ENCODE measurements around the gene DNAH3. TPM values are rescaled to one million over a fixed set of nuclear protein-coding genes. Genes with fewer than 3 reads are reported as not detected.

Gene DNAH3
- total RNA-seq, 6 experiments from 2014 or later: not detected

GRCh38 chr16:20942256-20942655 lies 208.4 kb downstream of the DNAH3 start:
- Histone ChIP-seq H3K27me3 (no peaks in the 10 kb centered on the region), H3K4me3 (no peak overlapping the region), H3K9me3 (no peaks in the 10 kb centered on the region), H3K36me3 (no peaks in the 10 kb centered on the region), H3K27ac (no peak overlapping the region), H3K4me1 (no peaks in the 10 kb centered on the region)
- intact Hi-C loops (cut with DNase I): no loop called here
- TF ChIP-seq POLR2A (IDR thresholded peaks at IDR 0.05) (no peak), CTCF (IDR thresholded peaks at IDR 0.05) (no peak)
- DNase-seq (no peak), ATAC-seq (no peak)
- WGBS (ENCODE audit: insufficient coverage, low coverage, low lambda C conversion rate, missing lambda C conversion rate): 83% methylated on average over 4 of the region's 4 CpGs

- intact Hi-C loops (cut with DNase I): no loop called here
- Histone ChIP-seq H3K27ac (no peak overlapping the region), H3K36me3 (no peaks in the 10 kb centered on the region), H3K4me3 (no peak overlapping the region), H3K9me3 (no peaks in the 10 kb centered on the region), H3K27me3 (no peaks in the 10 kb centered on the region), H3K4me1 (no peaks in the 10 kb centered on the region)
- TF ChIP-seq POLR2A (IDR thresholded peaks at IDR 0.05) (no peak), CTCF (IDR thresholded peaks at IDR 0.05) (no peak)
- DNase-seq (no peak), ATAC-seq (no peak)
- 95% methylated on average over 5 of the region's 6 CpGs for WGBS (ENCODE audit: insufficient coverage, low coverage, low lambda C conversion rate, missing lambda C conversion rate)
Observed at GRCh38 chr16:20941636-20941926, 209.1 kb downstream of the DNAH3 start.

GRCh38 chr16:20940871-20941635 lies 209.6 kb downstream of the DNAH3 start:
- intact Hi-C loops (cut with DNase I): no loop called here
- no peak overlapping the region for H3K4me3 ChIP-seq
- no peaks in the 10 kb centered on the region for H3K27me3 ChIP-seq
- H3K27ac ChIP-seq: no peak overlapping the region
- H3K36me3 ChIP-seq: no peaks in the 10 kb centered on the region
- TF ChIP-seq POLR2A (IDR thresholded peaks at IDR 0.05) (no peak), CTCF (IDR thresholded peaks at IDR 0.05) (no peak)
- no peaks in the 10 kb centered on the region for H3K4me1 ChIP-seq
- ATAC-seq: no peak
- WGBS (ENCODE audit: insufficient coverage, low coverage, low lambda C conversion rate, missing lambda C conversion rate): 31% methylated on average over 6 of the region's 6 CpGs
- no peak for DNase-seq
- no peaks in the 10 kb centered on the region for H3K9me3 ChIP-seq

GRCh38 chr16:20939611-20940010 lies 211.0 kb downstream of the DNAH3 start:
- intact Hi-C loops (cut with DNase I): no loop called here

More at GRCh38 chr16:20939611-20940010, 211.0 kb downstream of the DNAH3 start:
- Histone ChIP-seq H3K27me3 (no peaks in the 10 kb centered on the region), H3K36me3 (no peaks in the 10 kb centered on the region), H3K9me3 (no peaks in the 10 kb centered on the region), H3K27ac (no peak overlapping the region), H3K4me3 (no peak overlapping the region), H3K4me1 (no peaks in the 10 kb centered on the region)
- TF ChIP-seq POLR2A (IDR thresholded peaks at IDR 0.05) (no peak), CTCF (IDR thresholded peaks at IDR 0.05) (no peak)
- ATAC-seq (no peak), DNase-seq (no peak)
